Natural killer cell (primary cell): ENCODE data around the gene GZMM. TPM values are rescaled to one million over a fixed set of nuclear protein-coding genes. Genes with fewer than 3 reads are reported as not detected.

Source experiments
- ATAC-seq, 3 donors: fragments of 150-1000 bp in 2 of 3; fragments of 200-7000 bp in 1 of 3; cut with Tn5 transposase; 1 replicate in 1 of 3; 2 replicates in 2 of 3; pipeline ENCODE4 v1.10.0; 2021; ENCODE audit warnings: mild to moderate bottlenecking in 2 of 3, moderate library complexity in 2 of 3
- DNase-seq, 2 donors: peaks; one replicate each; pipeline versions ENCODE4 v3.0.0 to v3.0.0-alpha.2; 2013 to 2021; ENCODE audit warnings: mixed read lengths in 1 of 2
- H3K27ac ChIP-seq: one replicate; pipeline ENCODE4 v1.5.1; 2013; ENCODE audit warnings: mild to moderate bottlenecking, low read length
- H3K27me3 ChIP-seq: one replicate; pipeline ENCODE4 v1.6.1; 2013; ENCODE audit warnings: low read length; ENCODE audit not compliant: control insufficient read depth, insufficient read depth
- H3K36me3 ChIP-seq: one replicate; pipeline ENCODE4 v1.6.1; 2013; ENCODE audit warnings: low read length; ENCODE audit not compliant: control insufficient read depth, insufficient read depth
- H3K4me1 ChIP-seq: one replicate; pipeline ENCODE4 v1.6.1; 2013; ENCODE audit warnings: low read length; ENCODE audit not compliant: control insufficient read depth, insufficient read depth
- H3K4me3 ChIP-seq: one replicate; pipeline ENCODE4 v1.5.1; 2013; ENCODE audit warnings: low read length
- H3K9me3 ChIP-seq: one replicate; pipeline ENCODE4 v1.6.1; 2013; ENCODE audit warnings: low read length; ENCODE audit not compliant: control insufficient read depth, insufficient read depth
- H3K27ac Mint-ChIP-seq, 2 donors: one replicate each; pipeline ENCODE4 v1.8.0; 2022; ENCODE audit warnings: mild to moderate bottlenecking in 2 of 2, mixed read lengths in 2 of 2, moderate library complexity in 1 of 2
- H3K27me3 Mint-ChIP-seq, 2 donors: one replicate each; pipeline ENCODE4 v1.8.0; 2022; ENCODE audit warnings: low read depth in 2 of 2, mixed read lengths in 2 of 2
- H3K36me3 Mint-ChIP-seq: one replicate; pipeline ENCODE4 v1.8.0; 2022; ENCODE audit warnings: mixed read lengths
- H3K4me1 Mint-ChIP-seq, 2 donors: one replicate each; pipeline ENCODE4 v1.8.0; 2022; ENCODE audit warnings: mixed read lengths in 2 of 2
- H3K4me3 Mint-ChIP-seq: one replicate; pipeline ENCODE4 v1.8.0; 2022; ENCODE audit warnings: mild to moderate bottlenecking, moderate library complexity, mixed read lengths
- H3K9me3 Mint-ChIP-seq, 2 donors: one replicate each; pipeline ENCODE4 v1.8.0; 2022; ENCODE audit warnings: mixed read lengths in 2 of 2
- WGBS: methylation state at CpG from one replicate; pipeline ENCODE4 v1.1.7; 2013; ENCODE audit warnings: missing lambda C conversion rate; ENCODE audit not compliant: insufficient coverage; 5-methylcytosine and 5-hydroxymethylcytosine counted together
- intact Hi-C: fragments of 100-400 bp; cut with micrococcal nuclease; formaldehyde crosslinking; loops from one replicate; pipeline ENCODE4 v1.14.2; 2022
- total RNA-seq, 4 donors: library from RNA; stranded (reverse); fragments of 120-200 nt in 1 of 4; gene quantifications; one replicate each; pipeline versions ENCODE4 v1.2.3 to v1.2.4, GENCODE V29; 2013 to 2022
- TF ChIP-seq, protein P1 (sequence below): fragments of 200-600 bp; IDR thresholded peaks from one replicate; pipeline ENCODE4 v1.8.0; 2022; ENCODE audit warnings: antibody characterized with exemption

Gene GZMM
- total RNA-seq, 3 donors from 2014 or later (not counting 1 experiment from before 2014, with no cell fraction given) = 186 to 286 (median 253) TPM

- no peaks in the 10 kb centered on the region for H3K27me3 Mint-ChIP-seq
- H3K9me3 Mint-ChIP-seq = no peaks in the 10 kb centered on the region
- no peak for DNase-seq
- ATAC-seq = no peak
- TF ChIP-seq, protein P1, sequence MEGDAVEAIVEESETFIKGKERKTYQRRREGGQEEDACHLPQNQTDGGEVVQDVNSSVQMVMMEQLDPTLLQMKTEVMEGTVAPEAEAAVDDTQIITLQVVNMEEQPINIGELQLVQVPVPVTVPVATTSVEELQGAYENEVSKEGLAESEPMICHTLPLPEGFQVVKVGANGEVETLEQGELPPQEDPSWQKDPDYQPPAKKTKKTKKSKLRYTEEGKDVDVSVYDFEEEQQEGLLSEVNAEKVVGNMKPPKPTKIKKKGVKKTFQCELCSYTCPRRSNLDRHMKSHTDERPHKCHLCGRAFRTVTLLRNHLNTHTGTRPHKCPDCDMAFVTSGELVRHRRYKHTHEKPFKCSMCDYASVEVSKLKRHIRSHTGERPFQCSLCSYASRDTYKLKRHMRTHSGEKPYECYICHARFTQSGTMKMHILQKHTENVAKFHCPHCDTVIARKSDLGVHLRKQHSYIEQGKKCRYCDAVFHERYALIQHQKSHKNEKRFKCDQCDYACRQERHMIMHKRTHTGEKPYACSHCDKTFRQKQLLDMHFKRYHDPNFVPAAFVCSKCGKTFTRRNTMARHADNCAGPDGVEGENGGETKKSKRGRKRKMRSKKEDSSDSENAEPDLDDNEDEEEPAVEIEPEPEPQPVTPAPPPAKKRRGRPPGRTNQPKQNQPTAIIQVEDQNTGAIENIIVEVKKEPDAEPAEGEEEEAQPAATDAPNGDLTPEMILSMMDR = no peak
- no peaks in the 10 kb centered on the region for H3K36me3 Mint-ChIP-seq
- intact Hi-C loops = no loop called here
- 94% methylated on average over 22 of the region's 22 CpGs for WGBS
- no peaks in the 10 kb centered on the region for H3K9me3 ChIP-seq
- no peak overlapping the region for H3K4me3 ChIP-seq
- H3K27ac ChIP-seq = no peak overlapping the region
- H3K27ac Mint-ChIP-seq = no peak overlapping the region
- peaks cover 39% of the 10 kb centered on the region for H3K36me3 ChIP-seq
- no peaks in the 10 kb centered on the region for H3K27me3 ChIP-seq
- H3K4me1 ChIP-seq = peaks cover 32% of the 10 kb centered on the region
- H3K4me1 Mint-ChIP-seq = peaks cover 10 to 34% of the 10 kb centered on the region in 2 donors
- no peak overlapping the region for H3K4me3 Mint-ChIP-seq
Measured at GRCh38 chr19:580274-580835, 36.5 kb downstream of the GZMM start.

- no peak for DNase-seq
- Histone ChIP-seq H3K4me3 (no peak overlapping the region), H3K4me1 (peaks cover 24% of the 10 kb centered on the region), H3K27me3 (no peaks in the 10 kb centered on the region), H3K9me3 (no peaks in the 10 kb centered on the region), H3K27ac (no peak overlapping the region), H3K36me3 (peaks cover 39% of the 10 kb centered on the region)
- H3K27me3 Mint-ChIP-seq = no peaks in the 10 kb centered on the region
- ATAC-seq = no peak
- peaks cover 10 to 22% of the 10 kb centered on the region in 2 donors for H3K4me1 Mint-ChIP-seq
- no peaks in the 10 kb centered on the region for H3K9me3 Mint-ChIP-seq
- no peak overlapping the region for H3K27ac Mint-ChIP-seq
- no peaks in the 10 kb centered on the region for H3K36me3 Mint-ChIP-seq
- 97% methylated on average over 40 of the region's 40 CpGs for WGBS
- intact Hi-C loops = no loop called here
- H3K4me3 Mint-ChIP-seq = no peak overlapping the region
- TF ChIP-seq, protein P1 = no peak
Measured at GRCh38 chr19:581399-582111, 37.7 kb downstream of the GZMM start.

- no peak for ATAC-seq
- Mint-ChIP-seq H3K4me1 (peaks cover 5 to 12% of the 10 kb centered on the region in 2 donors), H3K4me3 (no peak overlapping the region), H3K9me3 (no peaks in the 10 kb centered on the region), H3K36me3 (no peaks in the 10 kb centered on the region), H3K27ac (no peak overlapping the region), H3K27me3 (no peaks in the 10 kb centered on the region)
- Histone ChIP-seq H3K4me3 (no peak overlapping the region), H3K27ac (no peak overlapping the region), H3K4me1 (peaks cover 14% of the 10 kb centered on the region), H3K36me3 (peaks cover 35% of the 10 kb centered on the region), H3K9me3 (no peaks in the 10 kb centered on the region), H3K27me3 (no peaks in the 10 kb centered on the region)
- DNase-seq = no peak
- intact Hi-C loops = no loop called here
- TF ChIP-seq, protein P1 = no peak
- 92% methylated on average over 31 of the region's 31 CpGs for WGBS
Measured at GRCh38 chr19:582497-583197, 38.8 kb downstream of the GZMM start.
